Vagina (tissue), 2 donors: ENCODE results near the gene PDE2A. TPM values are rescaled to one million over a fixed set of nuclear protein-coding genes. Genes with fewer than 3 reads are reported as not detected.

Experiments used
- DNase-seq, 2 donors: peaks; one replicate each; pipeline ENCODE4 v3.0.0-alpha.2; 2017; ENCODE audit errors: extremely low spot score in 2 of 2
- H3K27ac ChIP-seq: fragments of 200-600 bp; sonication (generic); one replicate; pipeline ENCODE4 v1.5.1; 2019
- H3K27me3 ChIP-seq: fragments of 200-600 bp; sonication (generic); one replicate; pipeline ENCODE4 v1.5.1; 2019
- H3K36me3 ChIP-seq, 2 donors: fragments of 200-600 bp; sonication (generic); one replicate each; pipeline ENCODE4 v1.5.1; 2017 to 2019
- H3K4me1 ChIP-seq: fragments of 200-600 bp; sonication (generic); one replicate; pipeline ENCODE4 v1.5.1; 2019
- H3K4me3 ChIP-seq, 2 donors: fragments of 200-600 bp; sonication (generic); 1 replicate in 1 of 2; 2 replicates in 1 of 2; pipeline ENCODE4 v1.5.1; 2016 to 2019
- H3K9me3 ChIP-seq: fragments of 200-600 bp; sonication (generic); one replicate; pipeline ENCODE4 v1.5.1; 2019
- CTCF ChIP-seq, 3 experiments: fragments of 450-650 bp in 2 of 3; fragments of 200-600 bp in 1 of 3; sonication (generic) in 1 of 3; IDR thresholded peaks; one replicate each; pipeline ENCODE4 v1.5.1; 2017 to 2019; ENCODE audit warnings: antibody characterized with exemption in 3 of 3, mild to moderate bottlenecking in 2 of 3, moderate library complexity in 2 of 3
- POLR2A ChIP-seq, 2 donors: fragments of 450-650 bp; IDR thresholded peaks; one replicate each; pipeline ENCODE4 v1.6.1; 2017; ENCODE audit warnings: antibody characterized with exemption in 2 of 2, mild to moderate bottlenecking in 2 of 2, moderate library complexity in 2 of 2
- POLR2AphosphoS5 ChIP-seq, 2 donors: sonication (generic); formaldehyde crosslinking; IDR thresholded peaks; one replicate each; pipeline ENCODE4 v1.9.0; 2017; ENCODE audit warnings: antibody characterized with exemption in 2 of 2, mild to moderate bottlenecking in 2 of 2, low read depth in 1 of 2; ENCODE audit not compliant: insufficient read depth in 1 of 2
- intact Hi-C: fragments of 100-400 bp; cut with DNase I; formaldehyde crosslinking; loops from one replicate; pipeline ENCODE4 v1.15.1; 2023
- total RNA-seq: library from RNA; depleted of rRNA; stranded (reverse); fragments of >200 nt; gene quantifications from one replicate; pipeline ENCODE4 v1.2.3, GENCODE V29; 2016

The PDE2A gene
- total RNA-seq, 1 donor from 2014 or later: 57.0 TPM

GRCh38 chr11:72703267-72704008 lies 29.2 kb upstream of the PDE2A start:
- no peaks in the 10 kb centered on the region for H3K9me3 ChIP-seq
- H3K4me1 ChIP-seq: peaks cover 40% of the 10 kb centered on the region
- no peaks in the 10 kb centered on the region for H3K27me3 ChIP-seq
- TF ChIP-seq POLR2A (IDR thresholded peaks at IDR 0.05): no peak
- peak in 1 of 2 donors; percentile 73 for TF ChIP-seq POLR2AphosphoS5 (IDR thresholded peaks at IDR 0.05; ENCODE audit: insufficient read depth in 1 of 2, low read depth in 1 of 2)
- intact Hi-C loops: no loop called here
- H3K27ac ChIP-seq: peak overlapping the region; percentile 81
- DNase-seq: no peak
- peak overlapping the region in 1 of 2 donors; percentile 31 for H3K4me3 ChIP-seq
- peaks cover 0 to 64% of the 10 kb centered on the region in 2 donors for H3K36me3 ChIP-seq

- H3K4me3 ChIP-seq: peak overlapping the region; percentile 31 to 32
These were observed 28.5 kb upstream of the PDE2A start for GRCh38 chr11:72702577-72703241.

GRCh38 chr11:72702096-72702495 lies 27.9 kb upstream of the PDE2A start:
- Histone ChIP-seq H3K27ac (peak overlapping the region; percentile 81), H3K36me3 (peaks cover 0 to 64% of the 10 kb centered on the region in 2 donors), H3K9me3 (no peaks in the 10 kb centered on the region), H3K27me3 (no peaks in the 10 kb centered on the region), H3K4me3 (peak overlapping the region; percentile 31 to 32), H3K4me1 (peaks cover 40% of the 10 kb centered on the region)
- no peak for DNase-seq
- no peak for TF ChIP-seq CTCF (IDR thresholded peaks at IDR 0.05)
- TF ChIP-seq POLR2AphosphoS5 (IDR thresholded peaks at IDR 0.05; ENCODE audit: insufficient read depth in 1 of 2, low read depth in 1 of 2): no peak
- TF ChIP-seq POLR2A (IDR thresholded peaks at IDR 0.05): no peak
- intact Hi-C loops: no loop called here

More at GRCh38 chr11:72702577-72703241, 28.5 kb upstream of the PDE2A start:
- intact Hi-C loops: no loop called here
- no peak for DNase-seq
- no peak for TF ChIP-seq POLR2AphosphoS5 (IDR thresholded peaks at IDR 0.05; ENCODE audit: insufficient read depth in 1 of 2, low read depth in 1 of 2)
- no peak for TF ChIP-seq CTCF (IDR thresholded peaks at IDR 0.05)
- TF ChIP-seq POLR2A (IDR thresholded peaks at IDR 0.05): no peak
- peak overlapping the region; percentile 81 for H3K27ac ChIP-seq
- no peaks in the 10 kb centered on the region for H3K9me3 ChIP-seq
- no peaks in the 10 kb centered on the region for H3K27me3 ChIP-seq
- H3K36me3 ChIP-seq: peaks cover 0 to 65% of the 10 kb centered on the region in 2 donors
- H3K4me1 ChIP-seq: peaks cover 40% of the 10 kb centered on the region

- Histone ChIP-seq H3K27me3 (no peaks in the 10 kb centered on the region), H3K36me3 (peaks cover 0 to 63% of the 10 kb centered on the region in 2 donors), H3K4me1 (peaks cover 40% of the 10 kb centered on the region), H3K9me3 (no peaks in the 10 kb centered on the region), H3K4me3 (no peak overlapping the region), H3K27ac (peak overlapping the region; percentile 81)
- TF ChIP-seq POLR2A (IDR thresholded peaks at IDR 0.05): no peak
- TF ChIP-seq CTCF (IDR thresholded peaks at IDR 0.05): no peak
- no peak for TF ChIP-seq POLR2AphosphoS5 (IDR thresholded peaks at IDR 0.05; ENCODE audit: insufficient read depth in 1 of 2, low read depth in 1 of 2)
- no peak for DNase-seq
- intact Hi-C loops: no loop called here
These were observed 27.2 kb upstream of the PDE2A start for GRCh38 chr11:72701466-72701865.

GRCh38 chr11:72700146-72700545 lies 25.9 kb upstream of the PDE2A start:
- Histone ChIP-seq H3K4me1 (peaks cover 40% of the 10 kb centered on the region), H3K27ac (no peak overlapping the region), H3K9me3 (no peaks in the 10 kb centered on the region), H3K36me3 (peaks cover 4 to 64% of the 10 kb centered on the region in 2 donors), H3K27me3 (no peaks in the 10 kb centered on the region), H3K4me3 (no peak overlapping the region)
- DNase-seq: no peak
- intact Hi-C loops: no loop called here
- no peak for TF ChIP-seq POLR2AphosphoS5 (IDR thresholded peaks at IDR 0.05; ENCODE audit: insufficient read depth in 1 of 2, low read depth in 1 of 2)
- TF ChIP-seq POLR2A (IDR thresholded peaks at IDR 0.05): no peak
- no peak for TF ChIP-seq CTCF (IDR thresholded peaks at IDR 0.05)
